Fibroblast of skin of left biceps (primary cell): ENCODE measurements around the gene RAPGEF3.

Source experiments
- DNase-seq, 2 experiments: peaks; one replicate each; pipeline ENCODE4 v3.0.0-alpha.2; 2013; ENCODE audit warnings: low read depth in 2 of 2

Gene RAPGEF3, protein sequence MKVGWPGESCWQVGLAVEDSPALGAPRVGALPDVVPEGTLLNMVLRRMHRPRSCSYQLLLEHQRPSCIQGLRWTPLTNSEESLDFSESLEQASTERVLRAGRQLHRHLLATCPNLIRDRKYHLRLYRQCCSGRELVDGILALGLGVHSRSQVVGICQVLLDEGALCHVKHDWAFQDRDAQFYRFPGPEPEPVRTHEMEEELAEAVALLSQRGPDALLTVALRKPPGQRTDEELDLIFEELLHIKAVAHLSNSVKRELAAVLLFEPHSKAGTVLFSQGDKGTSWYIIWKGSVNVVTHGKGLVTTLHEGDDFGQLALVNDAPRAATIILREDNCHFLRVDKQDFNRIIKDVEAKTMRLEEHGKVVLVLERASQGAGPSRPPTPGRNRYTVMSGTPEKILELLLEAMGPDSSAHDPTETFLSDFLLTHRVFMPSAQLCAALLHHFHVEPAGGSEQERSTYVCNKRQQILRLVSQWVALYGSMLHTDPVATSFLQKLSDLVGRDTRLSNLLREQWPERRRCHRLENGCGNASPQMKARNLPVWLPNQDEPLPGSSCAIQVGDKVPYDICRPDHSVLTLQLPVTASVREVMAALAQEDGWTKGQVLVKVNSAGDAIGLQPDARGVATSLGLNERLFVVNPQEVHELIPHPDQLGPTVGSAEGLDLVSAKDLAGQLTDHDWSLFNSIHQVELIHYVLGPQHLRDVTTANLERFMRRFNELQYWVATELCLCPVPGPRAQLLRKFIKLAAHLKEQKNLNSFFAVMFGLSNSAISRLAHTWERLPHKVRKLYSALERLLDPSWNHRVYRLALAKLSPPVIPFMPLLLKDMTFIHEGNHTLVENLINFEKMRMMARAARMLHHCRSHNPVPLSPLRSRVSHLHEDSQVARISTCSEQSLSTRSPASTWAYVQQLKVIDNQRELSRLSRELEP

DNA sequence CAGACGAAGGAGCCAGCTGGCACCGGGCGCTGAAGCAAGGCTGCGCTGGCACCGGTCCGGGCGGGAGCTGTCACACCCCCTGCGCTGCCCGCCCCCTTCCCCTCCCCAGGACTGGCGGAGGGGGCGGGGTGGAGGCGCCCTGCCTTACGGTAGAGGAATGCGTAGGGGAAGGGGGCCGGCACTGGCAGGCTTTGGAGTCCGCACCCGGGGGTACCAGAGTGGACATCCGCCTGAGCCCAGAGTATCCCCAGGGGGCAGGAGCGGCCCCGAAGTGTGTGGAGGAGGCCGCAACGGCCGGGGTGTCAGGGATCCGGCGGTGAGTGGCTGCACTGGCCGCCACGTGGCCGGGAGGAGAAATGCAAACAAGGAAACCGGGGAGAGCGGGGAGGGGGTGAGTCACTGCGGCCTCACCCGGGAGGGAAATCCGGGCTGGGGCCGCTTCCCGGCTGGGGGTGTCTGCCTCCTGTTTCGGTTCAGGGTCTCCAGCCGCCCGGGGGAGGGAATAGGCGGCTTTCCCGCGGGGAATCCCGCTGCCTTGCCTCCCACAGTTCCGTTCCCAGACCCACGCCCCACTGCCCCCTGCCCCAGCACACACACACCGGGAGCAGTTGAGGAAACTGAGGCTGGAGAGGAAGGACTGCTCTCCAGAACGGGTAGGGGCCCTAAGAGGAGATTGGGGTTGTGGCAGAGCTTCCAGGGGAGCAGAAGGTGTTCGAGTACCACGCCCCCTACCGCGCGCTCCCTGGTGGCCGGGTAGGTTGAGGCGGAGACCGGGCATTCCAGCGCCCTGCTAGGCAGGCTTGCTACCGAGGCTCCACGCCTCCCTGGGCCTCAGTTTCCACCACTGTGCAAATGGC, at the start of gene RAPGEF3:
Gene RAPGEF3, minus strand, starts transcription at position 47 of the 857 bp plus-strand sequence. CDS start 324 bp downstream, outside the sequence.
- DNase-seq: peak; percentile 47 to 48

GRCh38 chr12:47808050-47808449, 49.4 kb upstream of the RAPGEF3 start:
- DNase-seq: no peak

- DNase-seq: no peak
Observed at GRCh38 chr12:47807338-47807737, 48.7 kb upstream of the RAPGEF3 start.

DNA sequence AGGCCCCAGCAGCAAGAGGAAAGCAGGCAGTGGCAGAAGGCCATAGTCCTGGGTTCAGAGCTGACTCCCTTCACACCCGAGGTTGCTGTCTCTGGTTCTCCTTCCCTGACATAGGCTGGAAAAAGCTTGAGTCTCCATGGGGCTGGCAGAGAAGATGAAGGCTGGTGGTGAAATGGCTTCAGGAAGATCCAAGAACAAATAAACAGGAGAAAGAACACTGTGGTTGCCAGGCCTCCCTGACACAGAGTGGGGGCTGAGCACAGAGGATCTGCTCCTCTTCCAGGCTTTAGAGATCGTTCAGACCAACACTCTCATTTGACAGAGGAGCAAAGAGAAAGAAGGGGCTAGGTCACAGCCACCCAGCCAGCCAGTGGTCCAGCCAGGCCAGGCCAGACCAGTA, 46.7 kb upstream of the RAPGEF3 start:
- no peak for DNase-seq

DNA sequence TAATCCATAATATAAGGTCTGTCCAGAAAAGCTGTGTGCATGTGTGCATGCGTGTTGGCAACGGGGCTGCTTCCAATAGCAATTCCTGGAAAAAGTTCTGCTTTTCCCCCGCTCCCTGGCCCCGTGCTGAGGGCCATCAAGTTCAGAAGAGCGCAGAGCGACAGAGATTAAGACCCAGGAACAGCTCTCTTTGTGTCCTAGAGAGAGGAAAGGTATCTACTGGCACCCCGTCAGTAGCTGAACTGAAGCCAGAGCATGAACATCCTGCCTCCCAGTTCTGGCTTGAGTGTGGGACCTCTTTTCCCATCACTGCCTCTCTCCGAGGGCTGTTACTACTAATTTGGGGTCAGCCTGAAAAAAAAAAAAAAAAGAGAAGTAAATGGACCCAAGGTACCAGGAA, 45.5 kb upstream of the RAPGEF3 start:
- no peak for DNase-seq

DNA sequence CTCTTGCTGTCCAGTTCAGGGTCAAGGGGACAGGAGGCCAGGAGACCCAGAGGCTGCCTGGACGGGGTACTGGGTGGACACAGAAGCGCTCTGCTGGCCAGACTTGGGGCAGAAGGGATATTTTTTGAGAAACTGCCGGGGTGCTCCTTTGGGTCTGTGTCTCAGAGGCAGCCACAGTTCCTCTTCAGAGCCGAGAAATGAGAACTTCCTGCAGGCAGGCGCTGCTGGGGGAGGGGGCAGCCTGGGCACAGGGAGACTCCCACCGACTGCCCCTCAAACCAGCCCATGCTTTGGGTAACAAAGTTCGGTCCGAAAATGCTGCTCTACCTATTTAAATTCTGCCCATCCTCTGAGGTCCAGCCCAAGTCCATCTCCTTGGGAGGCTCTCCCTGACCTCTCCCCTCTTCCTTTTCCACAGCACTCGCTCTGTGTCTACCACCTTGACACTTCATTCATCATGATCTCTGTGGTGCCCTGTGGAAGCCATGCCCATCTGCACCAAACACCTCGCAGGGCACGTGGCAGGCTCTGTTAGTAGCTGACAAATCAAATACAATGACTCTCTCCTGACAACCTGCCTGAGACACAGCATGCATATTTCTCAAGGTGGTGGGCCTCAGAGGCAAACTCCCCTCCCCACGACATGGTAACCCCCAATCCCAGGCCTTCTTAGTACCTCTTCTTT, 44.7 kb upstream of the RAPGEF3 start:
- DNase-seq: no peak

DNA sequence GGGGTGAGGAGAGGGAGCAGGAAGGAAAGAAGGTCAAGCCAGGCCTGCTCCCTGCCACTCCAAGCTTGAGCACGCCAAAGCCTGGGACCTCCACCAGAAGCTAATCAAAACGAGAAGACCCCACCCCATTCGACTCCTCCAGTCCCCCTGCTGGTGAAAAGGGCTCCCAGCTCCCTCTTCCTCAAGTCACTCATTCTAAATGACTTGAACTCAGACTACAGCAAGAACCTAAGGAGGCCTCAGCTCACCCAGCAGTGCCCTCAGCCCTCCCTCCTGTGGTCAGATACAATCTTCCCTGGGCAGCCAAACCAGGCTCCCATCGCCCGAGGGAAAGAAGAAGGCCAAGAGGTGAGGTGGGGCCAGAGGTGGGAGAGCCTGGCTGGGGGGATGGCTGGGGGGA, 43.6 kb upstream of the RAPGEF3 start:
- DNase-seq: no peak

- DNase-seq: no peak
Observed at GRCh38 chr12:47801904-47802246, 43.2 kb upstream of the RAPGEF3 start.

DNA sequence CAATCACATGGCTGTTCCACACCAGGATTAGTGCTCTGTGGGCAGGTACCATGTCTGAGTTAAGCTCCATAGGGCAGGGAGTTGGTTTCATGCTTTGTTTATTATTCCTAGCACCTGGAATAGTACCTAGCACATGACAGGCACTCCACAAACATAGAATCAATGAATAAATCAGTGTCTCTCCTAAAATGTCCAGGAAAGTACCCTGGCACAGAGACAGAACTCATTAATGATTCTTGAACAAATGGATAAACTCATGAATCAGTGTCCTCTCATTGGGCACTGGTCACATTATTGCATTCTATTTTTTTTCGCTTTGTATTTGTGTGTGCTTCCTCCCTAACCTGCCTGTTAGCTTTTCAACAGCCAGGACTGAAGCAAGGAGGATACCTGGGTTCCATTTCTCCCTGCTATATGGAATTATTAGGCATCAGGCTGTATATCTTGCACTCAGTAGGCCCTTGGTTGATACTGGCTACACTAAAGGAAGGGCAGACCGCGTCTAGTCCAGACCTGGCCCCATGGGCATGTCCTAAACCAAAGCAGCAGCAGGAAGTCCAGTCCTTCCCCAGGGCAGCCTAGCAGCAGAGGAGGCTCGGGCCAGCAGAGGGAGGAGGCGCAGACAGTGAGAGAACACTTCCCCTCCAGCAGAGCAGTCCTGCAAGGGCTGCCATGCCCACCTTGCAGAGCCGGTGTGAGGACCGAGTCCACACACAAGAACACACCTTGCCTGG, 42.7 kb upstream of the RAPGEF3 start:
- DNase-seq: no peak

GRCh38 chr12:47800582-47800981, 41.9 kb upstream of the RAPGEF3 start:
- no peak for DNase-seq

DNA sequence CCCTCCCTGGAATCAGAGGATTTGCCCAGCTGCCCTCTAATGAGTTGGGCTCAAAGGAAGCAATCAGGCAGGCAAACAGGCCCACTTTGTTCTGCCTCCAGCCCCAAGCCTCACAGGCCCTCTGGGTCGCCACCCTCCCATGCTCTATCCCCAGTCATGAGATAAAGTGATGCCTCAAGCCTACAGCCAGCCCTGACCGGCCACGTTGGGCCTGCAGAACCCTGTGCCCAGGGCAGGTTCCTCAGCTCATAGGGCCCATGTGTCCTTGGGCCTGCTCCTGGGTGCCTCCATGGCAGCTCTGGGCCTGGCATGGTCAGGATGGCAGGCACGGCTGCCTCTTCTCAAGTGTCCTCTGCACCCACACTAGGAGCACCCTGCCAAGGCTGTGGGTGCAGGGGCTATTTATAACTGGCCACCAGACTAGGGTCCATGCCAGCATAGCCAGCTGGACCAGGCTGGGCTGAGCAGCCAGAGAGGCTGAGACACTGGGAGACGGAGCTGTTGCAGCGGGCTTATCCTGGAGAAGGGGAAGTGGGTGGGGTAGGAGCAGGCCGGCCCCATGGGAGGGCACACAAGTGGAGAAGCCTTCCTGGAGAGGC, 40.8 kb upstream of the RAPGEF3 start:
- DNase-seq: no peak

GRCh38 chr12:47798382-47798948, 39.8 kb upstream of the RAPGEF3 start:
- no peak for DNase-seq

GRCh38 chr12:47797441-47797840, 38.8 kb upstream of the RAPGEF3 start:
- DNase-seq: no peak

DNA sequence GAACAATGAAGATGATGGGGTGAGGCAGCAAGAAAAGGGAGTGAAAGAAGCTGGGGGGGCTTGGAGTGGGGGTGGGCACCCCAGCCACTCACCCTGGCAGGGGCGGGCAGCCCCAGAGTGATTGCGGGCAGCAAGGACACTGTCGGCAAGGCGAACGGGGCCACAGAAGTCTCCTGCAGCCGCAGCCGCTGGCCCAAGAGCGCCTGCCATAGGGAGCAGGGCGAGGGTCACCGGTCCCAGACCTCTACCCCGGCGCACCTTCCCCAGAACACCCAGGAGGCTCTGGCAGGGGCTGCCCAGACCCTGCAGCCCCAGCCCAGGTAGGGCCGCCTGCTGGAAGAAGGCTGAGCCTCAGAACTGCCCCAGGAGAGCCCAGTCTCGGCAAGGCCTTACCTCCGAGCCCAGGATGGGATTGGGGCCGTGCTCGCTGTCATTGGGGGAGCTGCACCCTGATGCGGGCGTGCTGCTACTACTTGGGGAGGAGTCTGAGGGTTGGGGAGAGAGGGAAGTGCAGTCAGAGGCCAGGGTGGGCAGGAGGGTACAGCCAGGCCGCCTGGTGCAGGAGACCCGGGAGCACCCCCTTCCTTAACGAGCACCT, 37.2 kb upstream of the RAPGEF3 start:
- no peak for DNase-seq

GRCh38 chr12:47795121-47795813, 36.6 kb upstream of the RAPGEF3 start:
- DNase-seq: no peak

- no peak for DNase-seq
Observed at GRCh38 chr12:47794679-47795078, 36.0 kb upstream of the RAPGEF3 start.

DNA sequence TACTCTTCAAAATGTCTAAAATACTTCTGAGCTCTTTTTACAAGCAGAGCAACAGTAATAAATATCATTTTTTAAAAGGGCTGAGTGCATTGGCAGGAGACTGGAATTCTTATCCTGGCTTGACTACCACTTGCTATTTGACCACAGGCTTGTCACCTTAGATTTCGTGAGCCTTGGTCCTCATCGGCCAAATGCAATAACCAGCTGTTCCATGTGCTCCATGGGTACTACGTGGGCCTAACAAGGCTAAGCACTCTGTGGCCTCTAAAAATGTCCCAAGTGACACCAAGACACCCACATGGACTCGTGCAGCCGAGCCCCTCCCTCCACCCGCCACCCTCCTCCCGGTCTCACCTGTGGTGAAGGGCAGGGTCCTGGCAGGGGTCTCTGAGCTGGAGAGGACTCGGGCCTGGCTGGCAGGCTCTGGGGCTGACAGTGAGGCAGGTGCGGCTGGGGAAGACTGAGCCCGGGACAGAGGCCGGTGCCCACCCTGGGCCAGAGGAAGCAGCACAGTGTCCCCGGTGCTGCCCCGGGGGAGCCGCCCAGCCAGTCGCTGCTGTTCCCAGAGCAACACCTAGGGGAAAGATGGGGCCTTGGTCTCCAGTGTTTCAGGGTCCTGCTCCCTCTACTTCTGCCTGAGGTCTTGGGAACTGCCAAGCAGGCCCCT, 34.5 kb upstream of the RAPGEF3 start:
- DNase-seq: no peak

- no peak for DNase-seq
Observed at GRCh38 chr12:47791874-47792273, 33.2 kb upstream of the RAPGEF3 start.
